ENCODE results near the gene ARHGEF19.
"Not testable (repeated sequence)": the region's sequence is repeated elsewhere in the genome, so short reads cannot be mapped to it uniquely, and the experiment has no call there.

ARHGEF19 gene

GRCh38 chr1:16244650-16245285 lies 32.3 kb upstream of the ARHGEF19 start:
- no peak for DNase-seq (ENCODE audit: low read depth in 3 of 3)

- DNase-seq (ENCODE audit: low read depth in 3 of 3), result peak; percentile 46 to 53 (median 51)
Measured at GRCh38 chr1:16243936-16244649, 31.6 kb upstream of the ARHGEF19 start.

- DNase-seq (ENCODE audit: low read depth in 3 of 3), result no peak
Measured at GRCh38 chr1:16243215-16243610, 30.8 kb upstream of the ARHGEF19 start.

- DNase-seq (ENCODE audit: low read depth in 3 of 3), result no peak
Measured at GRCh38 chr1:16242556-16243214, 30.2 kb upstream of the ARHGEF19 start.

GRCh38 chr1:16241221-16241708 lies 28.8 kb upstream of the ARHGEF19 start:
- DNase-seq (ENCODE audit: low read depth in 3 of 3), result no peak

GRCh38 chr1:16239972-16240491 lies 27.6 kb upstream of the ARHGEF19 start:
- DNase-seq (ENCODE audit: low read depth in 3 of 3), result no peak

DNA sequence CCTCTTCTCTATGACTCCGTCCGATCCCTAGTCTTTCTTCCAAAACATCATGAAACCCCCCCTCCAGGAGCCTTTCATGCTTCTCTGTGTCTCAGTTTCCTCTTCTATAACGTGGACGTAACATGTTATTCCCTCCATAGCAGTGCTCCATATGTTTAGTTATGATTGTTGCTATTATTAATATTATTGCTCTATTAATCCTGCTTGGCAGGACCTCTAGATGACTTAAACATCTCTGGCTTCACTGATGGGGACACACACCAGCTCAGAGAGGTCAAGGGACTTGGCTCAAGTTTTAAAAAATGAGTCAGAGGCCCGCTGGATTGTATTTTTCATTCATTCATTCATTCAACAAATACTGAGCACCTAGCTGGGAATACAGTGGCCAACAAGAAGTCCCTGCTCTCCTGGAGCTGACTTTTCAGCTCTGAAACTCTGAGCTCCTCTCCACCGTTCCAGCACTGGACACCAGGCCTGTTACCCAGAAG lies 24.9 kb upstream of the ARHGEF19 start:
- DNase-seq (ENCODE audit: low read depth in 3 of 3), result no peak

- DNase-seq (ENCODE audit: low read depth in 3 of 3), result peak; percentile 91 to 97 (median 96)
Measured at GRCh38 chr1:16236511-16237342, 24.3 kb upstream of the ARHGEF19 start, which contains the start of gene CPLANE2. TSS of gene CPLANE2 (minus strand) at chr1:16237183. CDS start at chr1:16236742, 441 bp downstream.

DNA sequence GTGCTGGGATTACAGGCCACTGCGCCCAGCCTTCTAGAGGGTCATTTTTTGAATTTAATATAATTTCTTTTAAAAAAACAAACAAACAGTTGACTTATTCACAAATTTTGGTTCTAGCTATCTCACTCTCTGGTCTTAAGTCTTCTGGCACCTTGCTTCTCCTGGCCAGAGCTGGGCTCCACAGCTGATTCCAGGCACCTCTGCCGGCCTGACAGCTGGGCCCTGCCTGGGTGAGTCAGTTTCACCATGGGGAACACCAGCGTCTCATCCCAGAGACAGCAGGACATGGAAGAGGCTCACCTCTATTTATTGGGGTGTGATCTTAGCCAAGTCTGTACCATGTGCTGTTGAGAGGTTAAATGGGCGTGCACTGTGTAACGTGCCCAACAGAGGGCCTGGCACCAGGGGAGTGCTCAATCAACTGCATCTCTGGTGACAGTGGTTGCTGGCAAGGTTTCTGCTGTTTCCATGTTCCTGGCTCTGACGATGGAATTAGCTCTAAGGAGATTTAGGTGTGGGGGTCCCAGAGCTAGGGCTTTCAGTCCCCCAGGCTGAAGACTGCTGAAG lies 23.6 kb upstream of the ARHGEF19 start:
- DNase-seq (ENCODE audit: low read depth in 3 of 3), result peak in 1 of 3 donors; percentile 34

DNA sequence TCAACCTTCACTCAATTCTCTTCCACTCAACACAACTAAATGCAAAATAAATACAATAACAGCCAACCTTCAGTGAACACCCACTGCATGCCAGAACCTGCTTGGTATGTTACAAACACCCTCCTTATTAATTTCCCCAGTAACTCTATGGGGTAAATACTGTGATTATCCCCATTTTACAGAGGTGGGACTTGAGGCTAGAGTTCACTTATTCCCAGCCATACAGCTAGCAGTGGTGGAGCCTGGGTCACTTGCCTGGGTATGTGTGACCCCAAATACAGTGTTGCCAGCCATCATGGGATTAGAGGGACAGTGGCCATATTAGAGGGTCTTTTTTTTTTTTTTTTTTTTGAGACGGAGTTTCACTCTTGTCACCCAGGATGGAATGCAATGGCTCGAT lies 22.9 kb upstream of the ARHGEF19 start:
- DNase-seq (ENCODE audit: low read depth in 3 of 3), result no peak

- DNase-seq (ENCODE audit: low read depth in 3 of 3), result no peak
Measured at GRCh38 chr1:16233431-16233830, 21.0 kb upstream of the ARHGEF19 start.

DNA sequence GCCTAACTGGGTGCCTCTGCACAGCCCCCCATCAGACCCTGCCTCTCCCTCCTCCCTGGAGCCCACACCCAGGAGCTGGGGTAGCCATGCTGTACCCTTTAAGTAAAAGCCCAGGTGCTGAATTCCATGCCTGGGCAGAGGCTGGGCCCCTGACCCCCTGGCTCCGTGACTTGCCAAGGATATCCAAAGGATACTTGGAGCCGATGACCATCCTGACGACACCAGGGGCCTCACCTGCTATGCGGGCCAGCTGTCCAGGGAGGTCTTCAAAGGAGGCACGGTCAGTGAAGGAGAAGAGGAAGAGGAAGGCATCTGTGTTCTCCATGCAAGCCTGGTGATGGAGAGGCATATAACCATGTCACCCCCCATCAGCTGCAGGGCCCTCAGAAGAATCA lies 19.9 kb upstream of the ARHGEF19 start:
- no peak for DNase-seq (ENCODE audit: low read depth in 3 of 3)

DNA sequence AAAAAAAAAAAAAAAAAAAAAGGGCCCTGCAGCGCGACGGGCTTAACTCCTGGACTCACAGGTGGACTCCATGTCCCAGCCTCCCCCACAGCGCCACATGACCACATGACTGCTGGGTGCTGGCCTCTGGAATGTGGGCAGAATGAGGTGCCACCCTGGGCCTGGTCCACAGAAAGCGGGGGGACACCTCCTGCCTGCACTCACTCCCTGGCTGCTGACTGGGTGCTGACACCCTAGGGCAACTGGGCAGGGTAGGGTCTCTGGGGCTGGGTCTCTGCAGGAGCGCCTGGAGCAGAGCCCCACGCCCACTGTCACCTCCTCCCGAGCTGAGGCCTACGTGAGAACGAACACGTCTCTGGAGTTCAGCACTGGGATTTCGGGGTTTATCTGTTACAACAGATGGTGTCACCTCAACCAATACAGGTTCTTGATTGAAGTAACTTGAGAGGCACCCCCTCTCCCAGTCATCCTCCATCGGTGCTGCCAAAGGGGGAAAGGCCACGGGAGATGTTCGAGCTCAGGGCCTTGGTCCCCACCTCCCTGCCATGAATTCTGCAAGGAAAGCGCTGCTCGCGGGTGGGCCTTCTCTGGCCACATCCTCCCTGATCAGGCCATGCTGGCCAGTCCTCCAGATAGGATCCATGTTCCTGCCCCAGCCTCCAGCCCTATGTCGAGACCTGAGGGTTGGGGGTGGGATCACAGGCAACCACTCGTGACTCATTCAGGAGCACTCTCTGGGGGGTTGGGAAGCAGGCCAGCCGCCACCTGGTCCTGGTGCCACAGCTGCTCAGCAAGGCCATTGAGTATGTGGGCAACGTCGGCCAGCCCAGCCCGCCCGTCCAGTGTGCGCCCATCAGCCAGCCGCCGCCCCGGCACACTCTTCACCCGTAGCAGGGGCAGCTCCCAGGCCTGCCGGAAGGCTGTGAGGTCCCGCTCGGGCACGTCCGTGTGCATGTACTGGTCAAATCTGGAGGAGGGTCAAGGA lies 19.2 kb upstream of the ARHGEF19 start:
- DNase-seq (ENCODE audit: low read depth in 3 of 3), result no peak

GRCh38 chr1:16230744-16231143 lies 18.3 kb upstream of the ARHGEF19 start:
- DNase-seq (ENCODE audit: low read depth in 3 of 3), result no peak

- no peak for DNase-seq (ENCODE audit: low read depth in 3 of 3)
Measured at GRCh38 chr1:16229976-16230740, 17.7 kb upstream of the ARHGEF19 start.

GRCh38 chr1:16226490-16227179 lies 14.2 kb upstream of the ARHGEF19 start:
- DNase-seq (ENCODE audit: low read depth in 3 of 3), result no peak

DNA sequence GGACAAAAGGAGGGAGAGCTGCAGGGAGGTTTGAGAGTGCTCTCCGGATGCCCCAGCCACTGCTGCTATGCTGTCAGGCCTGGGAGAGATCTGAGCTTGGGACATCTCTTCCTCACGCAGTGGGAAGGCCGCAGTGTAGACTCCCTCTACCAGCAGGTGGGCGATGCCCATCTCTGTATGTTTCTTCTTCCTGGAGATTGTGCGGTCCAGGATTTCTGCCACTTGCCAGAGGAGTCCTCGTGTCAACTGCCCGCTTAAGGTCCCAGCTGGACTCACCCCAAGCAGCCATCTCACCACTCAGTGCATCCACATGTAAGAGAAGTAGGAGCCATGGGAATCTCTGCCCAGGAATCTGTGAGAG lies 13.7 kb upstream of the ARHGEF19 start:
- DNase-seq (ENCODE audit: low read depth in 3 of 3), result no peak

- no peak for DNase-seq (ENCODE audit: low read depth in 3 of 3)
Measured at GRCh38 chr1:16224472-16224871, 12.0 kb upstream of the ARHGEF19 start.

DNA sequence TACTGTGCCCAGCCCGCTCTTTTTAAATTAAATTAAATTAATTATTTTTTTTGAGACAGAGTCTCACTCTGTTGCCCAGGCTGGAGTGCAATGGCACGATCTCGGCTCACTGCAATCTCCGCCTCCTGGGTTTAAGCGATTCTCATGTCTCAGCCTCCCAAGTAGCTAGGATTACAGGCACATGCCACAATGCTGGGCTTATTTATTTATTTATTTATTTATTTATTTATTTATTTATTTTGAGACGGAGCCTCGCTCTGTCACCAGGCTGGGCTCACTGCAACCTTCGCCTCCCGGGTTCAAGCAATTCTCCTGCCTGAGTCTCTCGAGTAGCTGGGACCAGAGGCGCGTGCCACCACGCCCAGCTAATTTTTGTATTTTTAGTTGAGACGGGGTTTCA lies 10.3 kb upstream of the ARHGEF19 start:
- not testable (repeated sequence) for DNase-seq (ENCODE audit: low read depth in 3 of 3)

Data from stimulated activated CD4-positive, alpha-beta T cell treated with anti-CD3 and anti-CD28 coated beads, TNF-alpha, amount 100 ng/mL, for 48 hours (primary cell).